Body of pancreas (tissue), 4 donors: Measurements from ENCODE around the gene DUS2. TPM values are rescaled to one million over a fixed set of nuclear protein-coding genes. Genes with fewer than 3 reads are reported as not detected.

Experiments used
- ATAC-seq: fragments of 150-250 bp; one replicate; pipeline ENCODE4 v1.9.1; 2016
- DNase-seq, 4 donors: peaks; one replicate each; pipeline ENCODE4 v3.0.0-alpha.2; 2019
- H3K27ac ChIP-seq, 4 donors: fragments of 200-600 bp; sonication (generic); 1 replicate in 3 of 4; 2 replicates in 1 of 4; pipeline versions ENCODE4 v1.5.1 to v1.6.1; 2016 to 2019; ENCODE audit warnings: mild to moderate bottlenecking in 1 of 4, mixed read lengths in 1 of 4, moderate library complexity in 1 of 4
- H3K27me3 ChIP-seq, 2 donors: fragments of 200-600 bp; sonication (generic); one replicate each; pipeline ENCODE4 v1.6.0; 2016; ENCODE audit warnings: mild to moderate bottlenecking in 1 of 2
- H3K36me3 ChIP-seq, 2 donors: fragments of 200-600 bp; sonication (generic); replicated peaks in 1 of 2; 2 replicates each; pipeline ENCODE4 v1.5.1; 2016; ENCODE audit warnings: low read depth in 2 of 2; ENCODE audit not compliant: insufficient read depth in 1 of 2
- H3K4me1 ChIP-seq: fragments of 200-600 bp; sonication (generic); one replicate; pipeline ENCODE4 v1.6.0; 2016
- H3K4me3 ChIP-seq, 2 donors: fragments of 200-600 bp; sonication (generic); 1 replicate in 1 of 2; 2 replicates in 1 of 2; pipeline ENCODE4 v1.5.1; 2016 to 2019
- H3K9me3 ChIP-seq, 3 donors: fragments of 200-600 bp; sonication (generic); 1 replicate in 2 of 3; 2 replicates in 1 of 3; pipeline ENCODE4 v1.5.1; 2016
- CTCF ChIP-seq, 7 experiments: fragments of 450-650 bp in 4 of 7; fragments of 200-600 bp in 3 of 7; sonication (generic) in 3 of 7; IDR thresholded peaks; one replicate each; pipeline ENCODE4 v1.5.1; 2016 to 2019; ENCODE audit warnings: antibody characterized with exemption in 7 of 7
- POLR2A ChIP-seq, 3 donors: fragments of 450-650 bp; IDR thresholded peaks; one replicate each; pipeline ENCODE4 v1.6.1; 2016; ENCODE audit warnings: antibody characterized with exemption in 3 of 3, mild to moderate bottlenecking in 2 of 3
- WGBS, 2 donors: methylation state at CpG; one replicate each; pipeline ENCODE4 v1.1.5; 2017; 5-methylcytosine and 5-hydroxymethylcytosine counted together
- intact Hi-C: fragments of 100-400 bp; cut with DNase I; formaldehyde crosslinking; loops from one replicate; pipeline ENCODE4 v1.15.1; 2023
- small RNA-seq: library from RNA; depleted of rRNA; stranded (forward); fragments of <200 nt; gene quantifications from one replicate; pipeline ENCODE3, GENCODE V24; 2016
- total RNA-seq, 2 donors: library from RNA; depleted of rRNA; stranded (reverse); fragments of >200 nt; gene quantifications; one replicate each; pipeline ENCODE4 v1.1.0, GENCODE V29; 2016

Gene DUS2
- total RNA-seq, 2 donors from 2014 or later: 3.1 to 3.6 TPM

- H3K27me3 ChIP-seq: no peaks in the 10 kb centered on the region
- WGBS, 2 donors: 60 to 68% methylated on average over 6 of the region's 6 CpGs
- H3K9me3 ChIP-seq: no peaks in the 10 kb centered on the region
- no peak for DNase-seq
- H3K27ac ChIP-seq: no peak overlapping the region
- no peak overlapping the region for H3K4me3 ChIP-seq
- no peaks in the 10 kb centered on the region for H3K4me1 ChIP-seq
- no peaks in the 10 kb centered on the region for H3K36me3 ChIP-seq
- ATAC-seq: no peak
- TF ChIP-seq POLR2A (IDR thresholded peaks at IDR 0.05) (no peak), CTCF (IDR thresholded peaks at IDR 0.05) (no peak)
- intact Hi-C loops: no loop called here
These were observed 105.7 kb downstream of the DUS2 start for GRCh38 chr16:68128577-68129305.

Small RNA genes lying within 50 kb of the gene (small RNA-seq; reads per million reads assigned to genes)
- gene RF00019 (not detected), gene RNU6-359P (not detected)

Other genes starting within 250 kb of the DUS2 start
- 1 to 10 TPM; 6.3 to 9.3 TPM for gene RANBP10, start 216.7 kb upstream of the DUS2 start, total RNA-seq
- 1 to 10 TPM in 1 of 2 donors, not detected in 1; 1.6 TPM for gene TSNAXIP1, start 216.4 kb upstream of the DUS2 start, total RNA-seq
- 10 to 100 TPM; 23.7 to 42.8 TPM for gene THAP11, start 181.0 kb upstream of the DUS2 start, total RNA-seq
- gene NUTF2, start 176.4 kb upstream of the DUS2 start, total RNA-seq: 10 to 100 TPM; 39.2 to 42.8 TPM
- 100 to 1,000 TPM in 1 of 2 donors, 10 to 100 TPM in 1; 57.1 to 122 TPM for gene CENPT, start 175.6 kb upstream of the DUS2 start, total RNA-seq
- 10 to 100 TPM; 26.7 to 55.7 TPM for gene EDC4, start 150.2 kb upstream of the DUS2 start, total RNA-seq
- gene NRN1L, start 138.4 kb upstream of the DUS2 start, total RNA-seq: not detected
- 10 to 100 TPM; 15.0 to 16.8 TPM for gene PSKH1, start 130.0 kb upstream of the DUS2 start, total RNA-seq
- 1,000 to 10,000 TPM in 1 of 2 donors, 100 to 1,000 TPM in 1; 286 to 1,726 TPM for gene CTRL, start 91.4 kb upstream of the DUS2 start, total RNA-seq
- gene PSMB10, start 86.4 kb upstream of the DUS2 start, total RNA-seq: 10 to 100 TPM; 16.2 to 26.7 TPM
- gene LCAT, start 79.2 kb upstream of the DUS2 start, total RNA-seq: 10 to 100 TPM in 1 of 2 donors, 1 to 10 TPM in 1; 7.5 to 17.8 TPM
- 10 to 100 TPM; 23.3 to 61.3 TPM for gene SLC12A4, start 54.6 kb upstream of the DUS2 start, total RNA-seq
- gene DPEP3, start 42.8 kb upstream of the DUS2 start, total RNA-seq: not detected
- 1 to 10 TPM in 1 of 2 donors, under 1 TPM in 1; 0.78 to 1.3 TPM for gene DPEP2, start 23.8 kb upstream of the DUS2 start, total RNA-seq
- not detected for gene DPEP2NB, start 7.4 kb upstream of the DUS2 start, total RNA-seq
- 10 to 100 TPM in 1 of 2 donors, 1 to 10 TPM in 1; 3.4 to 13.2 TPM for gene DDX28, start 52 bp upstream of the DUS2 start, total RNA-seq
- gene NFATC3, start 62.1 kb downstream of the DUS2 start, total RNA-seq: 10 to 100 TPM; 15.5 to 19.5 TPM
- gene ESRP2, start 212.8 kb downstream of the DUS2 start, total RNA-seq: 10 to 100 TPM; 55.0 to 56.0 TPM
- gene PLA2G15, start 222.1 kb downstream of the DUS2 start, total RNA-seq: 1 to 10 TPM; 8.2 to 9.6 TPM
- 10 to 100 TPM; 10.9 to 23.4 TPM for gene SLC7A6, start 241.2 kb downstream of the DUS2 start, total RNA-seq